Coronary artery (tissue), 2 donors: Measurements from ENCODE around the gene NAV2.

Source experiments
- DNase-seq: peaks from one replicate; pipeline ENCODE4 v3.0.0-alpha.2; 2017; ENCODE audit warnings: low spot score
- H3K27ac ChIP-seq, 2 donors: fragments of 200-600 bp; sonication (generic); one replicate each; pipeline ENCODE4 v1.5.1; 2016 to 2019
- H3K4me3 ChIP-seq: fragments of 200-600 bp; sonication (generic); 2 replicates; pipeline ENCODE4 v1.5.1; 2016; ENCODE audit warnings: mild to moderate bottlenecking, moderate library complexity
- TF ChIP-seq, protein P1 (sequence below): fragments of 200-600 bp; sonication (generic); IDR thresholded peaks from one replicate; pipeline ENCODE4 v1.5.1; 2019; ENCODE audit warnings: antibody characterized with exemption

The NAV2 gene

DNA sequence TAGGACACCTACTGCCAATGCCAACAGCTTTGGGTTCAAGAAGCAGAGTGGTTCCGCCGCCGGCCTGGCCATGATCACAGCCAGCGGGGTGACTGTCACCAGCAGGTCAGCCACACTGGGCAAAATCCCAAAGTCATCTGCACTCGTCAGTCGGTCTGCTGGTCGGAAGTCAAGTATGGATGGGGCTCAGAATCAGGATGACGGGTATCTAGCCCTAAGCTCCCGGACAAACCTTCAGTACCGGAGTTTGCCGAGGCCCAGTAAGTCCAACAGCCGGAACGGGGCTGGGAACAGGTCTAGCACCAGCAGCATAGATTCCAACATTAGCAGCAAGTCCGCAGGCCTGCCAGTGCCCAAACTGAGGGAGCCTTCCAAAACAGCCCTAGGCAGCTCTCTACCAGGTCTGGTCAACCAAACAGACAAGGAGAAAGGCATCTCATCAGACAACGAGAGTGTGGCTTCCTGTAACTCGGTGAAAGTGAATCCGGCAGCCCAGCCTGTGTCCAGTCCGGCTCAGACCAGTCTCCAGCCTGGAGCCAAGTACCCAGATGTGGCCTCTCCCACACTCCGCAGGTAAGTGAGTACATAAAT lies 332.6 kb downstream of the NAV2 start:
- TF ChIP-seq, protein P1, sequence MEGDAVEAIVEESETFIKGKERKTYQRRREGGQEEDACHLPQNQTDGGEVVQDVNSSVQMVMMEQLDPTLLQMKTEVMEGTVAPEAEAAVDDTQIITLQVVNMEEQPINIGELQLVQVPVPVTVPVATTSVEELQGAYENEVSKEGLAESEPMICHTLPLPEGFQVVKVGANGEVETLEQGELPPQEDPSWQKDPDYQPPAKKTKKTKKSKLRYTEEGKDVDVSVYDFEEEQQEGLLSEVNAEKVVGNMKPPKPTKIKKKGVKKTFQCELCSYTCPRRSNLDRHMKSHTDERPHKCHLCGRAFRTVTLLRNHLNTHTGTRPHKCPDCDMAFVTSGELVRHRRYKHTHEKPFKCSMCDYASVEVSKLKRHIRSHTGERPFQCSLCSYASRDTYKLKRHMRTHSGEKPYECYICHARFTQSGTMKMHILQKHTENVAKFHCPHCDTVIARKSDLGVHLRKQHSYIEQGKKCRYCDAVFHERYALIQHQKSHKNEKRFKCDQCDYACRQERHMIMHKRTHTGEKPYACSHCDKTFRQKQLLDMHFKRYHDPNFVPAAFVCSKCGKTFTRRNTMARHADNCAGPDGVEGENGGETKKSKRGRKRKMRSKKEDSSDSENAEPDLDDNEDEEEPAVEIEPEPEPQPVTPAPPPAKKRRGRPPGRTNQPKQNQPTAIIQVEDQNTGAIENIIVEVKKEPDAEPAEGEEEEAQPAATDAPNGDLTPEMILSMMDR = no peak
- no peak for DNase-seq
- H3K27ac ChIP-seq = peak overlapping the region; percentile 27 to 71
- no peak overlapping the region for H3K4me3 ChIP-seq

DNA sequence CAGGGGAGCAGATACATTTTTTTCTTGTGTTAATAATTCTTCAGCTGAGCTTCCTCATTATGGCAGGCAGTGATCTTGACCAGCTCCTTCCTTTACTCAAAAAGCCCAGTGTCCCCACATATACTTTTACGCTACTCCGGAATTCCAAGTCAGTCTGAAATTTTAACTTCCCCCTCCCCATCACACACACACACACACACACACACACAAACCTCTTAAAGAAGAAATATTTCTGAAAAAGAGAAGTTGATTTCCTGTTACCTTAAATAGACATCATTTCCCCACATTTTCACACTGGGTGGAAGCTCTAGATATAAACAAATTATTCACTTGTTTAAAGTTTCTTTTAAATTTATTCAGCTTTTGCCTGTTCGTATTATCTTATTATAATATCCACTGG lies 333.8 kb downstream of the NAV2 start:
- Histone ChIP-seq H3K27ac (no peak overlapping the region), H3K4me3 (no peak overlapping the region)
- DNase-seq = no peak
- TF ChIP-seq, protein P1 = no peak

DNA sequence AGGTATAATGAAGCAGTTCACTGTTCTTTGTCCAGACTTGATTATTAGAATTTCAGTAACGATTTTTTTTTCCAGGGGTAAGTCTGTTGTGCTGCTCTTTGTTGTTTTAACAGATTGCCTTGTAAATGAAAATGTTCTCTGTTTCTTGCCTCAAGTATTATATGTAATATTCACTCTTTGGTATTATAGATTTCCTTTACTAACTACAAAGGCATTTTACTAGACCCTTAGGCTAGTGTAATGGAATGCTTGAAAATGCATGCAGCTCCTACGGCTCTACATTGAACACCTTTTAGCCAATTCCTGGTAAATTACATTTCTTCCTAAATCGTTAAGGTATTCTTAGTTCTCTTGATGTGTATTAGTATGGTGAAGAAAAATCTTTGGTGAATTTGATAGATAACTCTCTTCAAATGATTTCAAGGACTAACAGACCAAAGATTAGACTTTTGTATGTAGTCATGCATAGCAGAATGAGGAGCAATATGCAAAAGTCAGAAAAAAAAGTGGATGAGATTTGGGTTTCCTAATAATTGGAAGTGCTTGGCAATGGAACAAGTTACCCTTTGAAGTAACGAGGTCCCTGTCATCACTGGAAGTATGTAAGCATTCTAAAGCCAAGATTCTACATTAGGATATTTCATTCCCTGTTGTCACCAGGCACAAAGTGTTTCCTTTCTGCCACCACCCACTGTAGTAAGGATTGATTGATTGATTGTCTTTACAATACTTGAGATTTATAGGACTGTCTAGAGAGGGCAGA lies 334.6 kb downstream of the NAV2 start:
- H3K27ac ChIP-seq = peak overlapping the region in 1 of 2 donors; percentile 76
- DNase-seq = no peak
- H3K4me3 ChIP-seq = no peak overlapping the region
- TF ChIP-seq, protein P1 = no peak

DNA sequence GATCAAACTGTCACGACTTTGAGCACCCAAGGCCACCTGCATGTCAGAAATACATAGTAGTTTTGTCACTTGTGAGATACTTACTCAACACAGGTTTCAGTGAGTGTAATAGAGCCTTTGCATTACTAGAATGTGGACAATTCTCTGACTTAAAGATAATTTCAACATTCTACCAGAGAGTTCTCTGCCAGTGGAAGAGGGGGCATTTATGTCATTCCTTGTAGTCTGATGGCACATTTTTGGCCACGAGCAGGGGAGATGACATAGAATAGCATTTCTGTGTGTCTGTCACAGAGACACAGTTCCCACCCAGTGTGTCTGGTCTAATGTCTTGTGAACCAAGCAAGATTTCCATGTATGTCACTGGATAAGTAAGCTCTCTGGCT lies 335.1 kb downstream of the NAV2 start:
- TF ChIP-seq, protein P1 = no peak
- DNase-seq = no peak
- Histone ChIP-seq H3K4me3 (no peak overlapping the region), H3K27ac (peak overlapping the region in 1 of 2 donors; percentile 76)

DNA sequence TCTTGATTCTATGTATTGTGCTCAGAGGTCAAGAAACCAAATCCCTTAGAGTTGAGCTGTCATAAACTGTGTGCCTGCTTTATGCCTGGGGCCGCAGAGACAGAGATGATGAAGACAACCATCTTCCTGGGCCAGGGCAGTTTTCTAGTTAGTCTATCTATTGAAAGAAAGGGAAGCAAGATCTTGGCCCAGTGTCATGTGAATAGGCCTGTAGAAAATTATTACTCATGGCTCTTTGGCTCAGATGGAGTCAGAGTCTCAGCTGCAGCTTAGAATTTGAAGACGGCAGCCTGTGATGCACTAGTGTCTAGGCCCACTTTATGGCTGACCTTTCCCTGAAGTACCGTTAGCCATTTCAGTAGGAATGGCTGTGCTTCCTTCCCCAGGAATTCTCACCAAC lies 335.6 kb downstream of the NAV2 start:
- Histone ChIP-seq H3K27ac (peak overlapping the region; percentile 19 to 76), H3K4me3 (no peak overlapping the region)
- TF ChIP-seq, protein P1 = no peak
- no peak for DNase-seq

DNA sequence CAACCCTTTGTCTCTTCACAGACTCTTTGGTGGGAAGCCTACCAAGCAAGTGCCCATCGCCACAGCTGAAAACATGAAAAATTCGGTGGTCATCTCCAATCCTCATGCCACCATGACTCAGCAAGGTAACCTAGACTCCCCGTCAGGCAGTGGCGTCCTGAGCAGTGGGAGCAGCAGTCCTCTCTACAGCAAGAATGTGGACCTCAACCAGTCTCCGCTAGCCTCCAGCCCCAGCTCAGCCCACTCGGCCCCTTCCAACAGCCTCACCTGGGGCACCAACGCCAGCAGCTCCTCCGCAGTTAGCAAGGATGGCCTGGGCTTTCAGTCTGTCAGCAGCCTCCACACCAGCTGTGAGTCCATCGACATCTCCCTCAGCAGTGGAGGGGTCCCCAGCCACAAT lies 336.1 kb downstream of the NAV2 start:
- Histone ChIP-seq H3K27ac (peak overlapping the region; percentile 19 to 76), H3K4me3 (no peak overlapping the region)
- TF ChIP-seq, protein P1 = no peak
- DNase-seq = no peak

DNA sequence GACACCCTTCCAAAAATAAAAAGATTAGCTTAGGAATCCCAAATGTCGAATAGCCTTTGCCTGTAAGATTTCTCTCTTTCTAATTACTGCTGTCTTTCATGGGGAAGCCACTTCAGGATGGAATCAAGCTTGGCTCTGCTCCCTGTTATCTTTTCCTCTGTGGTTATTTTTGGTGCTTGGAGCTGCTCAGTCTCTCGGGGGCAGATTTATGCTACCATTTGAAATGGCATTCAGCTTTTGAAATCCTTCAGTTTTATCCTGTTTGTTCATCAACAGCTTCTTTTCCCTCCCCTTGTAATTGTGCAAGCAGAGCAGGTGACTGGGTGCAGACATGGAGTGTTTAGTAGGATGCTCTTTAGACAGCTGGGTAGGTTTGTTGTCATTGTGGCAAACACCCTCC lies 336.6 kb downstream of the NAV2 start:
- no peak overlapping the region for H3K4me3 ChIP-seq
- TF ChIP-seq, protein P1 = no peak
- H3K27ac ChIP-seq = peak overlapping the region; percentile 19 to 76
- no peak for DNase-seq
